ENCODE results near the gene CDH13.
A peak's percentile ranks its signal among the peaks of the same experiment; 100 is the strongest.

GRCh38 chr16:83606486-83607030, 979.8 kb downstream of the CDH13 start:
- peak in 1 of 2 experiments; percentile 37; a peak in 1 of 4 replicates for TF ChIP-seq CTCF (conservative IDR thresholded peaks at IDR 0.05; ENCODE audit: low read depth in 2 of 2)
- no peak for TF ChIP-seq POLR2AphosphoS5 (IDR thresholded peaks at IDR 0.05; ENCODE audit: low read depth)
- TF ChIP-seq EZH2 (IDR thresholded peaks at IDR 0.05; ENCODE audit: low read depth, unreplicated experiment) = no peak
- no peak for TF ChIP-seq EZH2phosphoT487 (IDR thresholded peaks at IDR 0.05; ENCODE audit: unreplicated experiment)
- TF ChIP-seq REST (IDR thresholded peaks at IDR 0.05; ENCODE audit: unreplicated experiment) = no peak
- no peak for TF ChIP-seq JUNB (IDR thresholded peaks at IDR 0.05; ENCODE audit: unreplicated experiment)
- no peak for TF ChIP-seq NANOG (IDR thresholded peaks at IDR 0.05; ENCODE audit: borderline replicate concordance)
- no peak for TF ChIP-seq ETS1 (IDR thresholded peaks at IDR 0.05)
- no peak for TF ChIP-seq CREB1 (CRISPR knock-in tag; IDR thresholded peaks at IDR 0.05; ENCODE audit: low read depth)
- TF ChIP-seq, protein P1, sequence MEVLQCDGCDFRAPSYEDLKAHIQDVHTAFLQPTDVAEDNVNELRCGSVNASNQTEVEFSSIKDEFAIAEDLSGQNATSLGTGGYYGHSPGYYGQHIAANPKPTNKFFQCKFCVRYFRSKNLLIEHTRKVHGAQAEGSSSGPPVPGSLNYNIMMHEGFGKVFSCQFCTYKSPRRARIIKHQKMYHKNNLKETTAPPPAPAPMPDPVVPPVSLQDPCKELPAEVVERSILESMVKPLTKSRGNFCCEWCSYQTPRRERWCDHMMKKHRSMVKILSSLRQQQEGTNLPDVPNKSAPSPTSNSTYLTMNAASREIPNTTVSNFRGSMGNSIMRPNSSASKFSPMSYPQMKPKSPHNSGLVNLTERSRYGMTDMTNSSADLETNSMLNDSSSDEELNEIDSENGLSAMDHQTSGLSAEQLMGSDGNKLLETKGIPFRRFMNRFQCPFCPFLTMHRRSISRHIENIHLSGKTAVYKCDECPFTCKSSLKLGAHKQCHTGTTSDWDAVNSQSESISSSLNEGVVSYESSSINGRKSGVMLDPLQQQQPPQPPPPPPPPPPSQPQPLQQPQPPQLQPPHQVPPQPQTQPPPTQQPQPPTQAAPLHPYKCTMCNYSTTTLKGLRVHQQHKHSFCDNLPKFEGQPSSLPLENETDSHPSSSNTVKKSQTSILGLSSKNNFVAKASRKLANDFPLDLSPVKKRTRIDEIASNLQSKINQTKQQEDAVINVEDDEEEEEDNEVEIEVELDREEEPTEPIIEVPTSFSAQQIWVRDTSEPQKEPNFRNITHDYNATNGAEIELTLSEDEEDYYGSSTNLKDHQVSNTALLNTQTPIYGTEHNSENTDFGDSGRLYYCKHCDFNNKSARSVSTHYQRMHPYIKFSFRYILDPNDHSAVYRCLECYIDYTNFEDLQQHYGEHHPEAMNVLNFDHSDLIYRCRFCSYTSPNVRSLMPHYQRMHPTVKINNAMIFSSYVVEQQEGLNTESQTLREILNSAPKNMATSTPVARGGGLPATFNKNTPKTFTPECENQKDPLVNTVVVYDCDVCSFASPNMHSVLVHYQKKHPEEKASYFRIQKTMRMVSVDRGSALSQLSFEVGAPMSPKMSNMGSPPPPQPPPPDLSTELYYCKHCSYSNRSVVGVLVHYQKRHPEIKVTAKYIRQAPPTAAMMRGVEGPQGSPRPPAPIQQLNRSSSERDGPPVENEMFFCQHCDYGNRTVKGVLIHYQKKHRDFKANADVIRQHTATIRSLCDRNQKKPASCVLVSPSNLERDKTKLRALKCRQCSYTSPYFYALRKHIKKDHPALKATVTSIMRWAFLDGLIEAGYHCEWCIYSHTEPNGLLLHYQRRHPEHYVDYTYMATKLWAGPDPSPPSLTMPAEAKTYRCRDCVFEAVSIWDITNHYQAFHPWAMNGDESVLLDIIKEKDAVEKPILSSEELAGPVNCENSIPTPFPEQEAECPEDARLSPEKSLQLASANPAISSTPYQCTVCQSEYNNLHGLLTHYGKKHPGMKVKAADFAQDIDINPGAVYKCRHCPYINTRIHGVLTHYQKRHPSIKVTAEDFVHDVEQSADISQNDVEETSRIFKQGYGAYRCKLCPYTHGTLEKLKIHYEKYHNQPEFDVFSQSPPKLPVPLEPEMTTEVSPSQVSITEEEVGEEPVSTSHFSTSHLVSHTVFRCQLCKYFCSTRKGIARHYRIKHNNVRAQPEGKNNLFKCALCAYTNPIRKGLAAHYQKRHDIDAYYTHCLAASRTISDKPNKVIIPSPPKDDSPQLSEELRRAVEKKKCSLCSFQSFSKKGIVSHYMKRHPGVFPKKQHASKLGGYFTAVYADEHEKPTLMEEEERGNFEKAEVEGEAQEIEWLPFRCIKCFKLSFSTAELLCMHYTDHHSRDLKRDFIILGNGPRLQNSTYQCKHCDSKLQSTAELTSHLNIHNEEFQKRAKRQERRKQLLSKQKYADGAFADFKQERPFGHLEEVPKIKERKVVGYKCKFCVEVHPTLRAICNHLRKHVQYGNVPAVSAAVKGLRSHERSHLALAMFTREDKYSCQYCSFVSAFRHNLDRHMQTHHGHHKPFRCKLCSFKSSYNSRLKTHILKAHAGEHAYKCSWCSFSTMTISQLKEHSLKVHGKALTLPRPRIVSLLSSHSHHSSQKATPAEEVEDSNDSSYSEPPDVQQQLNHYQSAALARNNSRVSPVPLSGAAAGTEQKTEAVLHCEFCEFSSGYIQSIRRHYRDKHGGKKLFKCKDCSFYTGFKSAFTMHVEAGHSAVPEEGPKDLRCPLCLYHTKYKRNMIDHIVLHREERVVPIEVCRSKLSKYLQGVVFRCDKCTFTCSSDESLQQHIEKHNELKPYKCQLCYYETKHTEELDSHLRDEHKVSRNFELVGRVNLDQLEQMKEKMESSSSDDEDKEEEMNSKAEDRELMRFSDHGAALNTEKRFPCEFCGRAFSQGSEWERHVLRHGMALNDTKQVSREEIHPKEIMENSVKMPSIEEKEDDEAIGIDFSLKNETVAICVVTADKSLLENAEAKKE (CRISPR knock-in tag; IDR thresholded peaks at IDR 0.05) = no peak
- TF ChIP-seq ZNF331 (CRISPR knock-in tag; IDR thresholded peaks at IDR 0.05; ENCODE audit: low read depth) = no peak
- no peak for TF ChIP-seq ZNF114 (CRISPR knock-in tag; IDR thresholded peaks at IDR 0.05)
- no peak for TF ChIP-seq STAT1 (IDR thresholded peaks at IDR 0.05; ENCODE audit: unreplicated experiment)

Measured in GM23338 (cell line).